Thymus (tissue), 11 donors: Measurements from ENCODE around the gene PITPNC1. TPM values are rescaled to one million over a fixed set of nuclear protein-coding genes. Genes with fewer than 3 reads are reported as not detected.
"Not testable (repeated sequence)": the region's sequence is repeated elsewhere in the genome, so short reads cannot be mapped to it uniquely, and the experiment has no call there.

Experiments
- DNase-seq, 9 donors: peaks; one replicate each; pipeline ENCODE4 v3.0.0-alpha.2; 2013; ENCODE audit warnings: low spot score in 9 of 9, low read depth in 6 of 9, missing footprints in 1 of 9
- H3K27ac ChIP-seq, 2 donors: one replicate each; pipeline ENCODE4 v1.5.1; 2013; ENCODE audit warnings: control low read depth in 1 of 2, low read depth in 1 of 2, low read length in 1 of 2, mild to moderate bottlenecking in 1 of 2, moderate library complexity in 1 of 2
- H3K27me3 ChIP-seq, 2 donors: one replicate each; pipeline ENCODE4 v1.5.1; 2013; ENCODE audit warnings: low read length in 1 of 2; ENCODE audit not compliant: control insufficient read depth in 2 of 2, insufficient read depth in 1 of 2
- H3K36me3 ChIP-seq, 2 donors: one replicate each; pipeline ENCODE4 v1.5.1; 2013; ENCODE audit warnings: low read length in 1 of 2, mild to moderate bottlenecking in 1 of 2, moderate library complexity in 1 of 2; ENCODE audit not compliant: control insufficient read depth in 2 of 2, insufficient read depth in 2 of 2
- H3K4me1 ChIP-seq, 2 donors: one replicate each; pipeline ENCODE4 v1.5.1; 2013; ENCODE audit warnings: low read length in 2 of 2; ENCODE audit not compliant: control insufficient read depth in 2 of 2, insufficient read depth in 2 of 2
- H3K4me3 ChIP-seq, 2 donors: one replicate each; pipeline ENCODE4 v1.5.1; 2013; ENCODE audit warnings: low read length in 2 of 2, control low read depth in 1 of 2, mild to moderate bottlenecking in 1 of 2
- H3K9me3 ChIP-seq, 2 donors: one replicate each; pipeline ENCODE4 v1.5.1; 2013; ENCODE audit warnings: low read length in 1 of 2, mild to moderate bottlenecking in 1 of 2; ENCODE audit not compliant: control insufficient read depth in 2 of 2, insufficient read depth in 1 of 2
- WGBS: extraction: QIAGEN DNeasy Blood & Tissue Kit; methylation state at CpG from one replicate; pipeline ENCODE4 v1.1.7; 2013; 5-methylcytosine and 5-hydroxymethylcytosine counted together
- polyA plus RNA-seq: library from polyadenylated mRNA; stranded (reverse); fragments of 200-250 nt; gene quantifications from one replicate; pipeline ENCODE4 v1.2.3, GENCODE V29; 2013
- total RNA-seq: library from RNA; stranded (reverse); fragments of 120-200 nt; gene quantifications from one replicate; pipeline ENCODE4 v1.2.4, GENCODE V29; 2013
- donor health status: healthy.

PITPNC1 gene
- total and polyA plus RNA-seq, 2 donors, result 26.0 to 27.0 TPM

DNA sequence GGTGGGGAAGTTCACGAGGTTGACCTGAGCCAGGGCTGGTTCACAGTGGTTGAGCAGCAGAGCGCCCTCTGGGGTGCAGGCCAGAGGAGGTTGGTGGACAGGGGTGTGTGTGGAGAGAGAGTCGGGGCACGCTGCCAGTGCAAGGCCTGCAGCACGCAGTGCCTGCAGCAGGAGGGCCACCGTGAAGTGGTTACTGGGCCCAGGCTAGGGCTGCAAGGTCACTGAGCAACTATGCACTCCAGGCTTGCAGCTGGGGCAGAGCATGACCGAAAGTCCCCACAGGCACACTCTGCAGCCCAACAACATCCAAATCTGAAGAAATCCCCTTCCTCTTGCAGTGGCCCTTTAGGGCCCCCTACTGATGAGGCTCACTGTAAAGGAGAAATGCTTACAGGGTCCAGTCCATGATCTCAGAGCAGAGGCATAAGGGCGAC, 251.5 kb downstream of the PITPNC1 start:
- Histone ChIP-seq H3K27ac (no peak overlapping the region), H3K4me3 (no peak overlapping the region), H3K4me1 (peaks cover 0 to 3% of the 10 kb centered on the region in 2 donors), H3K27me3 (no peaks in the 10 kb centered on the region), H3K9me3 (no peaks in the 10 kb centered on the region), H3K36me3 (peaks cover 13 to 16% of the 10 kb centered on the region in 2 donors)
- WGBS, result 95% methylated on average over 8 of the region's 8 CpGs
- peak in 1 of 9 donors; percentile 22 for DNase-seq

DNA sequence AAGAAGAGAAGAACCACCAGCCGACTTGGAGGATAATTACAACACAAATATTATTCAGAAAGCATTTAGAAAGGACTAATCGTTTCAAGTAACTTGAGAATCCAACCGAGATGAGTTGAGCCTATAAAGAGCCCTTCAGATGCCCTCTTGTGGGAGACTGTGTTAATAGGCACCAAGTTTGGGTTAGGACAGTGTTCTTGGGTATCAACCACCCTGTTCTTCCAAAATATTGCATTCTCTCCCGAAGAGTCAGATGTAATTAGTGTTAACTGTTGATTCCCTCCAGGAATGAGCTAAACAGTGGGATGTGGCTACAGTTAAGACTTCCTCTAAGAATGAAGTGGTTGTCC, 252.9 kb downstream of the PITPNC1 start:
- Histone ChIP-seq H3K27ac (no peak overlapping the region), H3K9me3 (no peaks in the 10 kb centered on the region), H3K4me3 (no peak overlapping the region), H3K4me1 (peaks cover 0 to 3% of the 10 kb centered on the region in 2 donors), H3K36me3 (peaks cover 21 to 22% of the 10 kb centered on the region in 2 donors), H3K27me3 (no peaks in the 10 kb centered on the region)
- DNase-seq, result peak in 1 of 9 donors; percentile 29
- WGBS, result 84% methylated on average over 4 of the region's 4 CpGs

DNA sequence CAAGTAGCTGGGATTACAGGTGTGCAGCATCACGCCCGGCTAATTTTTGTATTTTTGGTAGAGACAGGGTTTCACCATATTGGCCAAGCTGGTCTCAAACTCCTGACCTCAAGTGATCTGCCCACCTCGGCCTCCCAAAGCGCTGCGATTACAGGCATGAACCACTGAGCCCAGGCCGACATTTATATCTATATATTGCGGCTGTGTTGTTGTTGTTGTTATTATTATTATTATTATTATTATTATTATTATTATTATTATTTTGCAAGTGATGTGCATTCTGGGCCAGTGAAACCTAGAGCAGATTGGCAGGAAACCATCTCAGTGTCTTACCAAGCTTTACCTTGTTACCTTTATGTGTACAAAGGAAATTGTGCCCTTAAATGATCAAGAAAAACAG, 253.8 kb downstream of the PITPNC1 start:
- H3K4me3 ChIP-seq, DNase-seq, H3K4me1 ChIP-seq, H3K27me3 ChIP-seq, H3K9me3 ChIP-seq, H3K27ac ChIP-seq: not testable (repeated sequence)
- peaks cover 22% of the 10 kb centered on the region in 2 donors for H3K36me3 ChIP-seq
- 99% methylated on average over 7 of the region's 7 CpGs for WGBS

DNA sequence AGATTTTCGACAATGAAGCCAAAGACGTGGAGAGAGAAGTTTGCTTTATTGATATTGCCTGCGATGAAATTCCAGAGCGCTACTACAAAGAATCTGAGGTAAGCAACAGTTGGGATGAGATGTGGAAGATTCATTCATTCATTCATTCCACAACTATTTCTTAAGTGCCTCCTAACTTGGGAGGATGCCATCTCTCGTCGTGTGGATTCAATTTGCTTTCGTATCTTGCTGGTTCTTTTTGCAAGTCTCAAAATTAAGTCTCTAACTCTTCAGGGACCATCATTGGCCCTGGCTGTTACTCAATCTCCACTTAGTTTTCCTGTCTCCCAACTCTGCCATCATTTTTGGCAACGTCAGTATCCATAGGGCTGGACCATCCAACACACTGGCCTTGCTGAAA, 255.1 kb downstream of the PITPNC1 start:
- DNase-seq, result no peak
- peaks cover 0 to 3% of the 10 kb centered on the region in 2 donors for H3K4me1 ChIP-seq
- no peaks in the 10 kb centered on the region for H3K9me3 ChIP-seq
- no peak overlapping the region for H3K27ac ChIP-seq
- peaks cover 24 to 29% of the 10 kb centered on the region in 2 donors for H3K36me3 ChIP-seq
- no peaks in the 10 kb centered on the region for H3K27me3 ChIP-seq
- WGBS, result 94% methylated on average over 8 of the region's 8 CpGs
- H3K4me3 ChIP-seq, result no peak overlapping the region

DNA sequence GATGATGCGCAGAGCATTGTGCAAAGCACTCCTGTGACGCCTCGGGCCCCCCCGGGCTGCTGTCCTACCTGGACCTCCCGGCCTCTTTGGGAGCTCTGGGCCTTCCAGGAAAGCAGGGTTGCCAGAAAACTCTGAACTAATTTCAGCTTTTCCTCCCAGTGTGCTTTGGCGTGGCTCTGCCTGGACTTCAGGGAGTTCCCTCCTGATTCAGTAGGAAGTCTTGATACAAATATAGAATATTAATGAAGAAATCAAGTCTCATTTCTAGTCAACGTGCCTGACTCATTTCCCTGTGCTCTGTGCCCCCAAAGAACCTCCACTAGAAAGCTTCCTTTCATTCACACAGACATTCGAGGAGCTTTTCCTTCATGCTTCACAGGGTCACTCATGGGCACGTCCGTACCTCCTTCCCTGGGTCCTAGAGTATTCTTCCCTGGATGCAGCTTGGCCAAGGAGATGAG, 256.7 kb downstream of the PITPNC1 start:
- peaks cover 0 to 6% of the 10 kb centered on the region in 2 donors for H3K4me1 ChIP-seq
- no peaks in the 10 kb centered on the region for H3K27me3 ChIP-seq
- 95% methylated on average over 10 of the region's 10 CpGs for WGBS
- no peaks in the 10 kb centered on the region for H3K9me3 ChIP-seq
- H3K4me3 ChIP-seq, result no peak overlapping the region
- no peak overlapping the region for H3K27ac ChIP-seq
- DNase-seq, result no peak
- H3K36me3 ChIP-seq, result peaks cover 26 to 29% of the 10 kb centered on the region in 2 donors

DNA sequence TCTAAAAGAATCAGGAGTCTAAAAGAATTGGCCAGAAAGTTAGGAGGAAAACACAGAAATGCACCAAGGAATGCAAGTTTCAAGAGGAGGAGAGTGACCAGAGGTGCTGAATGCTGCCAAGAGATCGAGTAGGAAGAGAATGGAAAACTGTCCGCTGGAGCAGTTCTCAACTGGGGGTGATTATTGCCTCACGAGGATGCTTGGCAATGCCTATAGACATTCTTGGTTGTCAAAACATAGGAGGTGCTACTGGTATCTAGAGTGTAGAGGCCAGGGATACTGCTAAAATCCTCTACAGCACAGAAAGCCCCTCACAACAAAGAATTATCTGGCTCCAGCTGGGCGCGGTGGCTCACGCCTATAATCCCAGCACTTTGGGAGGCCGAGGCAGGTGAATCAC, 258.6 kb downstream of the PITPNC1 start:
- Histone ChIP-seq H3K27me3 (no peaks in the 10 kb centered on the region), H3K4me3 (no peak overlapping the region), H3K9me3 (no peaks in the 10 kb centered on the region), H3K27ac (no peak overlapping the region), H3K36me3 (peaks cover 26 to 29% of the 10 kb centered on the region in 2 donors), H3K4me1 (peaks cover 0 to 6% of the 10 kb centered on the region in 2 donors)
- WGBS, result 98% methylated on average over 7 of the region's 7 CpGs
- no peak for DNase-seq

DNA sequence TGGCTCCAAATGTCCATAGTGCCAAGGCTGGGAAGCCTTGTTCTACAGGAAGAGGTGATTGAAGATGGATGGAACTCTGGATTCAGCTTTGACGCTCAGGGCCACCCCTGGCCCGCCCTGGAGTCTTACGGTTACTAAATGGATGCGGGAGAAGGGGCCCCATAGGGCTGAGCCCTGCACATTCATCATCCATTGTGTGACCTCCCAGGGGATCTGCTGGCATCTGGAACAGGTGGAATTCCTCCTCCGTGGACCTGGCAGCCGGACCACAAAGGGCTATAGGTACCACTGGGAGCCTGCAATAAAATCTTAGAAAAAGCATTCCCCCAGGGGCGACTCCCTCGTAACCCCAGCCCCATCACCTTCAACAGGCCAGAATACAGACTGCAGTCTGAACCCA, 259.2 kb downstream of the PITPNC1 start:
- DNase-seq, result no peak
- WGBS, result 98% methylated on average over 8 of the region's 8 CpGs

DNA sequence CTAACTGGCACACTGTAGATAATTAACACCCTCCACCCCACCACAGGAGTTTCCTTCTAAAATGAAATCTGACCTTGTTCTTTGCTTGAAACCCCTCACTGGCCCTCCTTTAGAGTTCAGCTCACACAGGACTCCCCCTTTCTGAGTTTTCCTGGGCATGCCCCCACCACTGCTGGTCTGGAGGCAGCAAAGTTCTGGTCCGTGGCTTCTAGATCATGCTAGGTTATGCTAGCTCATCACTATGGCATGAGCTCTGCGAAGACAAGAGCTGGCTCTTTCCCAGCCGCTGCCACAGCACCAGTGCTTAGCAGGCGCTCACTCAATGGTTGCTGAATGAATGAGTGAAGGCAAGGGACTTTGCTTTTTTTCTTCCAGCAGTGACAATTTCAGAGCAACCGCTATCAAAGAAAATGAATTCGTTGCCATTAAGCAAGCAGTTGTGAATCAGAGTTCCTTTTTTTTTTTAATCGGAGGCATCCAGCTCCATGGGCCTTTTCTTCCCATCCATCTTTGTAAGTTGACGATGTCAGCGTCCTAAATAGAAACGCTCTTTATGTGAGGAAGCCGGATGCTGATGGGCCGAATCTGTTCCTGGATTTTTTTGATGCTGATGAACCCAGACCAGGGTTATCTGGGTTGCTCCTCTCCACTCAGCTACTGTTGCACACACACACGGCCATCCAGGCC, 259.9 kb downstream of the PITPNC1 start:
- Histone ChIP-seq H3K4me1 (peaks cover 0 to 4% of the 10 kb centered on the region in 2 donors), H3K27ac (peak overlapping the region in 1 of 2 donors; percentile 50)
- WGBS, result 90% methylated on average over 13 of the region's 13 CpGs

More for the DNA sequence above, 259.2 kb downstream of the PITPNC1 start:
- Histone ChIP-seq H3K27me3 (no peaks in the 10 kb centered on the region), H3K9me3 (no peaks in the 10 kb centered on the region), H3K36me3 (peaks cover 26 to 29% of the 10 kb centered on the region in 2 donors), H3K4me3 (no peak overlapping the region), H3K27ac (no peak overlapping the region), H3K4me1 (peaks cover 0 to 6% of the 10 kb centered on the region in 2 donors)

DNA sequence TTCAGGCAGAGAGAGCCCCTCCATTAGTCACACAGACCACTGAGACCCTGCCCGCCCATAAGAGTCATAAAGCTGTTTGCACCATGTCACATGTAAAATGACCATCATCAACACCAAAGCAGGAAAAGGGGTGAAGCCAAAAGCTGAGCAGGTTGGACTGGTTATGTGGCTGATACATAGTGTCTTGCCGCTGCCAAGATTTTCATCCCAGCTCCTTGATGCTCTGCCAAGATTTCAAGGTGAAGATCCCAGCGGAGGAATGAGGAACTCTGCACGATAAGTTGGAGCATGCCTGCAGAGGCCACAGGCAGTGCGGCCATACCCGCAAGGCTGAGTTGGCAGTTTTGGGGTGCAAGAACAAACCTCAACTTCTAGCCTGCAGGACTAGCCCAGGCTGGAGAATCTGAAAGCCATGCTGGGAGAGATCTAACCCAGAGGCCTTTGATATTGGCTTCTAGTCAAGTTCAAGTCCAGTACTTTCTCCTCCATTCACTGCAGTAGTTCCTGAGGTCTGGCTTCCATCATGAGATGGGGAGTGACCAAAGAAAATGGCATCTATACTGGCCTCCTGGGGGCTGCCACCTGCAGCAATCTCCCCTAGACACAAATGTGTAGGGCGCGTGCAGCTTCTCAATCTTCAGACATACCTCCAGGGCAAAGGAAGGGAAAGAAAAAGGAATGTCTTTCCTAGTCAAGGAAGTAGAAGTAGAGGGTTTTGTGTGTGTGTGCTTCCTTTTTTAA, 261.0 kb downstream of the PITPNC1 start:
- Histone ChIP-seq H3K9me3 (no peaks in the 10 kb centered on the region), H3K4me1 (peaks cover 0 to 4% of the 10 kb centered on the region in 2 donors), H3K36me3 (peaks cover 16 to 18% of the 10 kb centered on the region in 2 donors), H3K4me3 (no peak overlapping the region), H3K27ac (peak overlapping the region in 1 of 2 donors; percentile 50), H3K27me3 (no peaks in the 10 kb centered on the region)
- 98% methylated on average over 8 of the region's 8 CpGs for WGBS
- peak in 2 of 9 donors; percentile 15 to 29 for DNase-seq

More for the DNA sequence above, 259.9 kb downstream of the PITPNC1 start:
- H3K36me3 ChIP-seq, result peaks cover 24 to 27% of the 10 kb centered on the region in 2 donors
- H3K9me3 ChIP-seq, result no peaks in the 10 kb centered on the region
- no peak for DNase-seq
- H3K27me3 ChIP-seq, result no peaks in the 10 kb centered on the region
- no peak overlapping the region for H3K4me3 ChIP-seq
